ENCODE results near the gene IMP4.

The IMP4 gene

GRCh38 chr2:130391872-130392670, 49.4 kb downstream of the IMP4 start:
- Histone ChIP-seq H3K9ac (peak overlapping the region; percentile 47), H2AFZ (peak overlapping the region; percentile 99), H3K27ac (peak overlapping the region; percentile 92), H3K79me2 (no peaks in the 10 kb centered on the region), H3K4me3 (ENCODE audit: low read depth, low read length) (peak overlapping the region; percentile 67), H3K4me1 (peaks cover 9% of the 10 kb centered on the region), H3K9me3 (ENCODE audit: control insufficient read depth, low read length) (no peaks in the 10 kb centered on the region), H3K4me2 (ENCODE audit: low read length) (peak overlapping the region; percentile 83), H3K27me3 (ENCODE audit: control insufficient read depth, insufficient read depth, low read length) (no peaks in the 10 kb centered on the region), H3K36me3 (ENCODE audit: control insufficient read depth, insufficient read depth, low read length) (no peaks in the 10 kb centered on the region)
- peak; percentile 9 for TF ChIP-seq CTCF (IDR thresholded peaks at IDR 0.05)

GRCh38 chr2:130393318-130393910, 50.7 kb downstream of the IMP4 start:
- no peak overlapping the region for H3K4me2 ChIP-seq (ENCODE audit: low read length)

More at GRCh38 chr2:130393318-130393910, 50.7 kb downstream of the IMP4 start:
- Histone ChIP-seq H3K9me3 (ENCODE audit: control insufficient read depth, low read length) (no peaks in the 10 kb centered on the region), H2AFZ (no peak overlapping the region), H3K27ac (no peak overlapping the region), H3K36me3 (ENCODE audit: control insufficient read depth, insufficient read depth, low read length) (no peaks in the 10 kb centered on the region), H3K4me3 (ENCODE audit: low read depth, low read length) (no peak overlapping the region), H3K9ac (no peak overlapping the region), H3K27me3 (ENCODE audit: control insufficient read depth, insufficient read depth, low read length) (no peaks in the 10 kb centered on the region), H3K79me2 (no peaks in the 10 kb centered on the region), H3K4me1 (peaks cover 9% of the 10 kb centered on the region)
- no peak for TF ChIP-seq CTCF (IDR thresholded peaks at IDR 0.05)

Measured in parathyroid adenoma (tissue), 2 donors.